K562 (cell line): ENCODE measurements around the gene HEPACAM. TPM values are rescaled to one million over a fixed set of nuclear protein-coding genes. Genes with fewer than 3 reads are reported as not detected.

Experiments
- CCAR2 ChIP-seq: fragments of 200-400 bp; formaldehyde crosslinking; IDR thresholded peaks from 2 replicates; pipeline ENCODE4 v1.6.1; 2017; ENCODE audit warnings: mild to moderate bottlenecking, low read depth, low read length
- CTCFL ChIP-seq: IDR thresholded peaks from 2 replicates; pipeline ENCODE4 v1.6.1; 2011; ENCODE audit warnings: borderline replicate concordance, low read depth, mild to moderate bottlenecking, moderate library complexity, low read length; ENCODE audit not compliant: insufficient read depth, poor library complexity, severe bottlenecking
- ELF4 ChIP-seq: fragments of 450-650 bp; formaldehyde crosslinking; IDR thresholded peaks from 2 replicates; pipeline ENCODE4 v1.4.0; 2022; ENCODE audit warnings: missing genetic modification characterization
- HMGXB4 ChIP-seq: sonication (generic); formaldehyde crosslinking; IDR thresholded peaks from 2 replicates; pipeline ENCODE4 v1.8.1; 2023; ENCODE audit warnings: mild to moderate bottlenecking, missing genetic modification reagents
- PRPF4 ChIP-seq: fragments of 200-400 bp; formaldehyde crosslinking; IDR thresholded peaks from one replicate; pipeline ENCODE4 v1.6.1; 2017; ENCODE audit warnings: low read length, low read depth, mild to moderate bottlenecking; ENCODE audit not compliant: insufficient read depth, poor library complexity, severe bottlenecking
- SAFB2 ChIP-seq: fragments of 200-400 bp; formaldehyde crosslinking; IDR thresholded peaks from 2 replicates; pipeline ENCODE4 v1.6.1; 2018; ENCODE audit warnings: borderline replicate concordance, low read length, low read depth, moderate library complexity; ENCODE audit not compliant: severe bottlenecking
- ZBTB1 ChIP-seq: sonication (generic); formaldehyde crosslinking; IDR thresholded peaks from 2 replicates; pipeline ENCODE4 v1.8.1; 2023; ENCODE audit warnings: missing genetic modification reagents, low read depth, mild to moderate bottlenecking, borderline replicate concordance
- ZNF318 ChIP-seq, 2 experiments: fragments of 450-650 bp; IDR thresholded peaks; 2 replicates each; pipeline ENCODE4 v1.6.1; 2016; ENCODE audit warnings: mild to moderate bottlenecking in 2 of 2, borderline replicate concordance in 1 of 2, low read depth in 1 of 2, moderate library complexity in 1 of 2
- polyA plus RNA-seq, 8 experiments: library from polyadenylated mRNA; depleted of rRNA in 4 of 8; stranded (reverse) in 5 of 8; unstranded in 3 of 8; fragments of >200 nt; fragmentation: Nextera tagmentation in 2 of 8; fragmentation: Illumina TruSeq in 1 of 8; extraction: Ambion mirVana in 2 of 8; extraction: Trizol in 1 of 8; gene quantifications; 2 replicates each; pipeline versions ENCODE4 v1.2.1 to v1.2.3, GENCODE V29; 2011 to 2014; ENCODE audit warnings: inconsistent platforms in 1 of 8, missing spikeins in 1 of 8
- total RNA-seq, 7 experiments: library from RNA; depleted of rRNA in 6 of 7; stranded (reverse); fragments of >200 nt in 6 of 7; fragmentation: Illumina TruSeq in 2 of 7; extraction: Trizol in 2 of 7; gene quantifications; 2 replicates each; pipeline versions ENCODE4 v1.2.1 to v1.2.3, GENCODE V29; 2011 to 2021; ENCODE audit warnings: low replicate concordance in 1 of 7
- TF ChIP-seq, protein P1 (sequence below): fragments of 450-650 bp; IDR thresholded peaks from 2 replicates; pipeline ENCODE4 v1.6.1; 2016
- TF ChIP-seq, protein P2 (sequence below), 2 experiments: IDR thresholded peaks; 2 replicates each; pipeline ENCODE4 v1.6.1; 2011; ENCODE audit warnings: borderline replicate concordance in 1 of 2, control low read depth in 1 of 2, low read depth in 1 of 2, low read length in 1 of 2, mild to moderate bottlenecking in 1 of 2, mixed read lengths in 1 of 2, moderate library complexity in 1 of 2; ENCODE audit not compliant: insufficient read depth in 1 of 2, insufficient read length in 1 of 2, poor library complexity in 1 of 2, severe bottlenecking in 1 of 2; ENCODE audit errors: extremely low read depth in 1 of 2

HEPACAM gene
- total and polyA plus RNA-seq, 9 of the 15 experiments (the other 6 are each of a cell fraction or from before 2014, with no cell fraction given) = not detected

DNA sequence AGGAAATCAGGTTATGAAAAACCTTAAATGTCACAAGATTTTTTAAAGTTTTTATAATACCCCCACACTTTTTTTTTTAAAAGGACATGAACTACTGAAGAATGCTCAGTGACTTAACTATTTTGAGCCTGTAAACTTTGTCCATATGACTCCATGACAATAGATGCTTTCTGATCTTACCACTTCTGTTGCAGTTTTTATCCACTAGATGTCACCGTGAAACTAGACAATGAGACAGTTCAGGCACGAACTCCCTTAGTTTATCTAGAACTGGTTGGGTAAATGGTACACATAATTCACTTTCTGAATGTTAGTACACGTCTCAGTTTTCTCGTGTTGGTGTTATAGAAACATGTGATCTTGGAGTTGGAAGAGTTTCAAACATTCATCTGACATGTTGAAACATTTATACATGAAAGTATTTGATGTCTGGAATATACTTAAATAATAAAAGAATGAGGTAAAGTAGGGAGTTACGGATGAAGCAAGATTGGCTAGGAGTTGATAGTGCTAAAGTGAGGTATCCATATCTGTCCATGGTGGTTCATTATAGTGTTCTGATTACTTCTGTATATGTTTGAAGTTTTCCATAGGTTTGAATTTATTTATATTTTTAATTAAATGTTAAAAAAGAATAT, 26.2 kb upstream of the HEPACAM start (continued):
- TF ChIP-seq CTCFL (no peak), CCAR2 (no peak), PRPF4 (no peak), HMGXB4 (CRISPR knock-in tag) (no peak), ZBTB1 (no peak), ELF4 (no peak), ZNF318 (IDR thresholded peaks at IDR 0.05; ENCODE audit: borderline replicate concordance in 1 of 2, low read depth in 1 of 2) (0 out of 4 replicates have a peak, but pooled peaks of 1 of the 2 experiments have one; percentile 42), SAFB2 (no peak)
- TF ChIP-seq, protein P1, sequence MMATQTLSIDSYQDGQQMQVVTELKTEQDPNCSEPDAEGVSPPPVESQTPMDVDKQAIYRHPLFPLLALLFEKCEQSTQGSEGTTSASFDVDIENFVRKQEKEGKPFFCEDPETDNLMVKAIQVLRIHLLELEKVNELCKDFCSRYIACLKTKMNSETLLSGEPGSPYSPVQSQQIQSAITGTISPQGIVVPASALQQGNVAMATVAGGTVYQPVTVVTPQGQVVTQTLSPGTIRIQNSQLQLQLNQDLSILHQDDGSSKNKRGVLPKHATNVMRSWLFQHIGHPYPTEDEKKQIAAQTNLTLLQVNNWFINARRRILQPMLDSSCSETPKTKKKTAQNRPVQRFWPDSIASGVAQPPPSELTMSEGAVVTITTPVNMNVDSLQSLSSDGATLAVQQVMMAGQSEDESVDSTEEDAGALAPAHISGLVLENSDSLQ = no peak
- TF ChIP-seq, protein P2, sequence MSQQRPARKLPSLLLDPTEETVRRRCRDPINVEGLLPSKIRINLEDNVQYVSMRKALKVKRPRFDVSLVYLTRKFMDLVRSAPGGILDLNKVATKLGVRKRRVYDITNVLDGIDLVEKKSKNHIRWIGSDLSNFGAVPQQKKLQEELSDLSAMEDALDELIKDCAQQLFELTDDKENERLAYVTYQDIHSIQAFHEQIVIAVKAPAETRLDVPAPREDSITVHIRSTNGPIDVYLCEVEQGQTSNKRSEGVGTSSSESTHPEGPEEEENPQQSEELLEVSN (IDR thresholded peaks at IDR 0.05; ENCODE audit: borderline replicate concordance in 1 of 2, extremely low read depth in 1 of 2, insufficient read depth in 1 of 2, insufficient read length in 1 of 2, low read depth in 1 of 2, low read length in 1 of 2, poor library complexity in 1 of 2, severe bottlenecking in 1 of 2) = no peak
